ENCODE results near the gene STIM2.

DNA sequence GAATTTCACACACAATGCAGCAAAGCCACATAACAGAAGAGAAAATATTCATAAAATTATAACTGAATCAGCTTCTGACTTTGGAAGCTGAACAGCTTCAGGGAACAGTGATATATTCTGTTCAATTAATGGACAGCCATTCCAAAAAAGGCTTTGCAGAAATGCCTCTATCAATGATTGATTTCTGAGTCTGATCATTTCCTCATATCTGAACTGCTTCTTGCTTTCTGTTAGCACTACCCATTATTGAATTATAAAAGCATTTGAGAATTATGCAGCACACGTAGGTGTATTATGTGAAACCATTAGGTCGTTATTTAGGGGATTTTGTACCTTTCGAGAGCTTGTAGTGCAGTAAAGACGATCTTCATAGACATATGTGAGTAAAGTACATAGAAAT, 159.6 kb downstream of the STIM2 start:
- TF ChIP-seq FOS (IDR thresholded peaks at IDR 0.05; ENCODE audit: low read depth, low read length) (no peak), MAZ (IDR thresholded peaks at IDR 0.05; ENCODE audit: borderline replicate concordance, low read depth, low read length) (no peak), POLR2A (IDR thresholded peaks at IDR 0.05; ENCODE audit: low read depth, low read length) (no peak), SMC3 (IDR thresholded peaks at IDR 0.05; ENCODE audit: low read depth, low read length) (no peak), CEBPB (IDR thresholded peaks at IDR 0.05; ENCODE audit: low read depth, low read length) (no peak), RFX5 (IDR thresholded peaks at IDR 0.05; ENCODE audit: low read depth, low read length) (no peak), BHLHE40 (IDR thresholded peaks at IDR 0.05; ENCODE audit: low read depth, low read length) (no peak), RCOR1 (IDR thresholded peaks at IDR 0.05; ENCODE audit: insufficient replicate concordance, low read length) (no peak), NFE2L2 (IDR thresholded peaks at IDR 0.05; ENCODE audit: low read depth, low read length) (no peak), RAD21 (IDR thresholded peaks at IDR 0.05; ENCODE audit: low read length) (no peak), MAFK (IDR thresholded peaks at IDR 0.05; ENCODE audit: low read depth, low read length) (no peak)
- TF ChIP-seq, protein P1, sequence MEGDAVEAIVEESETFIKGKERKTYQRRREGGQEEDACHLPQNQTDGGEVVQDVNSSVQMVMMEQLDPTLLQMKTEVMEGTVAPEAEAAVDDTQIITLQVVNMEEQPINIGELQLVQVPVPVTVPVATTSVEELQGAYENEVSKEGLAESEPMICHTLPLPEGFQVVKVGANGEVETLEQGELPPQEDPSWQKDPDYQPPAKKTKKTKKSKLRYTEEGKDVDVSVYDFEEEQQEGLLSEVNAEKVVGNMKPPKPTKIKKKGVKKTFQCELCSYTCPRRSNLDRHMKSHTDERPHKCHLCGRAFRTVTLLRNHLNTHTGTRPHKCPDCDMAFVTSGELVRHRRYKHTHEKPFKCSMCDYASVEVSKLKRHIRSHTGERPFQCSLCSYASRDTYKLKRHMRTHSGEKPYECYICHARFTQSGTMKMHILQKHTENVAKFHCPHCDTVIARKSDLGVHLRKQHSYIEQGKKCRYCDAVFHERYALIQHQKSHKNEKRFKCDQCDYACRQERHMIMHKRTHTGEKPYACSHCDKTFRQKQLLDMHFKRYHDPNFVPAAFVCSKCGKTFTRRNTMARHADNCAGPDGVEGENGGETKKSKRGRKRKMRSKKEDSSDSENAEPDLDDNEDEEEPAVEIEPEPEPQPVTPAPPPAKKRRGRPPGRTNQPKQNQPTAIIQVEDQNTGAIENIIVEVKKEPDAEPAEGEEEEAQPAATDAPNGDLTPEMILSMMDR (conservative IDR thresholded peaks at IDR 0.05; ENCODE audit: low read depth, low read length) = no peak
- TF ChIP-seq, protein P2, sequence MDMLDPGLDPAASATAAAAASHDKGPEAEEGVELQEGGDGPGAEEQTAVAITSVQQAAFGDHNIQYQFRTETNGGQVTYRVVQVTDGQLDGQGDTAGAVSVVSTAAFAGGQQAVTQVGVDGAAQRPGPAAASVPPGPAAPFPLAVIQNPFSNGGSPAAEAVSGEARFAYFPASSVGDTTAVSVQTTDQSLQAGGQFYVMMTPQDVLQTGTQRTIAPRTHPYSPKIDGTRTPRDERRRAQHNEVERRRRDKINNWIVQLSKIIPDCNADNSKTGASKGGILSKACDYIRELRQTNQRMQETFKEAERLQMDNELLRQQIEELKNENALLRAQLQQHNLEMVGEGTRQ (IDR thresholded peaks at IDR 0.05; ENCODE audit: low read depth, low read length) = no peak
- TF ChIP-seq, protein P3, sequence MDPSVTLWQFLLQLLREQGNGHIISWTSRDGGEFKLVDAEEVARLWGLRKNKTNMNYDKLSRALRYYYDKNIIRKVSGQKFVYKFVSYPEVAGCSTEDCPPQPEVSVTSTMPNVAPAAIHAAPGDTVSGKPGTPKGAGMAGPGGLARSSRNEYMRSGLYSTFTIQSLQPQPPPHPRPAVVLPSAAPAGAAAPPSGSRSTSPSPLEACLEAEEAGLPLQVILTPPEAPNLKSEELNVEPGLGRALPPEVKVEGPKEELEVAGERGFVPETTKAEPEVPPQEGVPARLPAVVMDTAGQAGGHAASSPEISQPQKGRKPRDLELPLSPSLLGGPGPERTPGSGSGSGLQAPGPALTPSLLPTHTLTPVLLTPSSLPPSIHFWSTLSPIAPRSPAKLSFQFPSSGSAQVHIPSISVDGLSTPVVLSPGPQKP (IDR thresholded peaks at IDR 0.05; ENCODE audit: borderline replicate concordance, low read depth, low read length) = no peak
